Left kidney (tissue), 8 donors: ENCODE results near the gene CCS. TPM values are rescaled to one million over a fixed set of nuclear protein-coding genes. Genes with fewer than 3 reads are reported as not detected.
"Not testable (repeated sequence)": the region's sequence is repeated elsewhere in the genome, so short reads cannot be mapped to it uniquely, and the experiment has no call there.

Experiments used
- DNase-seq: peaks from one replicate; pipeline ENCODE4 v3.0.0-alpha.2; 2013
- long read RNA-seq, 8 donors: transcript quantifications; one replicate each; lab custom pipeline, GENCODE V29; 2026
- polyA plus RNA-seq: library from polyadenylated mRNA; unstranded; fragments of 120-200 nt; gene quantifications from one replicate; pipeline ENCODE4 v1.2.1, GENCODE V29; 2013; ENCODE audit not compliant: insufficient read length

CCS gene, protein sequence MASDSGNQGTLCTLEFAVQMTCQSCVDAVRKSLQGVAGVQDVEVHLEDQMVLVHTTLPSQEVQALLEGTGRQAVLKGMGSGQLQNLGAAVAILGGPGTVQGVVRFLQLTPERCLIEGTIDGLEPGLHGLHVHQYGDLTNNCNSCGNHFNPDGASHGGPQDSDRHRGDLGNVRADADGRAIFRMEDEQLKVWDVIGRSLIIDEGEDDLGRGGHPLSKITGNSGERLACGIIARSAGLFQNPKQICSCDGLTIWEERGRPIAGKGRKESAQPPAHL
- 54.0 TPM for polyA plus RNA-seq
- long read RNA-seq, donor 1, transcript CCS-209 (4 exons, 777 nt): minor isoform, 5 of 39 reads
- long read RNA-seq, donor 1, transcript CCS-208 (8 exons, 1,430 nt): major isoform, 12 of 39 reads
- long read RNA-seq, donor 1, partial matches to known transcripts: 16 of 39 reads
- long read RNA-seq, donor 1, other reads (novel, unspliced or antisense): 0 of 39 reads
- long read RNA-seq, donor 2, transcript CCS-204 (3 exons, 872 nt): minor isoform, 5 of 34 reads
- long read RNA-seq, donor 2, transcript CCS-209 (4 exons, 777 nt): minor isoform, 6 of 34 reads
- long read RNA-seq, donor 2, transcript CCS-208 (8 exons, 1,430 nt): major isoform, 13 of 34 reads
- long read RNA-seq, donor 2, partial matches to known transcripts: 6 of 34 reads
- long read RNA-seq, donor 2, other reads (novel, unspliced or antisense): 0 of 34 reads
- long read RNA-seq, donor 3, transcript CCS-208 (8 exons, 1,430 nt): major isoform, 12 of 20 reads
- long read RNA-seq, donor 3, partial matches to known transcripts: 0 of 20 reads
- long read RNA-seq, donor 3, other reads (novel, unspliced or antisense): 0 of 20 reads
- long read RNA-seq, donor 4, partial matches to known transcripts: 0 of 2 reads
- long read RNA-seq, donor 4, other reads (novel, unspliced or antisense): 0 of 2 reads
- long read RNA-seq, donor 5, transcript CCS-208 (8 exons, 1,430 nt): major isoform, 14 of 30 reads
- long read RNA-seq, donor 5, transcript CCS-205 (7 exons, 1,196 nt): minor isoform, 12 of 30 reads
- long read RNA-seq, donor 5, partial matches to known transcripts: 0 of 30 reads
- long read RNA-seq, donor 5, other reads (novel, unspliced or antisense): 0 of 30 reads
- long read RNA-seq, donor 6, transcript CCS-208 (8 exons, 1,430 nt): major isoform, 11 of 21 reads
- long read RNA-seq, donor 6, partial matches to known transcripts: 9 of 21 reads
- long read RNA-seq, donor 6, other reads (novel, unspliced or antisense): 0 of 21 reads
- long read RNA-seq, donor 7, transcript CCS-205 (7 exons, 1,196 nt): minor isoform, 7 of 42 reads
- long read RNA-seq, donor 7, transcript CCS-208 (8 exons, 1,430 nt): major isoform, 21 of 42 reads
- long read RNA-seq, donor 7, partial matches to known transcripts: 5 of 42 reads
- long read RNA-seq, donor 7, other reads (novel, unspliced or antisense): 0 of 42 reads
- long read RNA-seq, donor 8, transcript CCS-208 (8 exons, 1,430 nt): major isoform, 7 of 12 reads
- long read RNA-seq, donor 8, partial matches to known transcripts: 0 of 12 reads
- long read RNA-seq, donor 8, other reads (novel, unspliced or antisense): 0 of 12 reads

DNA sequence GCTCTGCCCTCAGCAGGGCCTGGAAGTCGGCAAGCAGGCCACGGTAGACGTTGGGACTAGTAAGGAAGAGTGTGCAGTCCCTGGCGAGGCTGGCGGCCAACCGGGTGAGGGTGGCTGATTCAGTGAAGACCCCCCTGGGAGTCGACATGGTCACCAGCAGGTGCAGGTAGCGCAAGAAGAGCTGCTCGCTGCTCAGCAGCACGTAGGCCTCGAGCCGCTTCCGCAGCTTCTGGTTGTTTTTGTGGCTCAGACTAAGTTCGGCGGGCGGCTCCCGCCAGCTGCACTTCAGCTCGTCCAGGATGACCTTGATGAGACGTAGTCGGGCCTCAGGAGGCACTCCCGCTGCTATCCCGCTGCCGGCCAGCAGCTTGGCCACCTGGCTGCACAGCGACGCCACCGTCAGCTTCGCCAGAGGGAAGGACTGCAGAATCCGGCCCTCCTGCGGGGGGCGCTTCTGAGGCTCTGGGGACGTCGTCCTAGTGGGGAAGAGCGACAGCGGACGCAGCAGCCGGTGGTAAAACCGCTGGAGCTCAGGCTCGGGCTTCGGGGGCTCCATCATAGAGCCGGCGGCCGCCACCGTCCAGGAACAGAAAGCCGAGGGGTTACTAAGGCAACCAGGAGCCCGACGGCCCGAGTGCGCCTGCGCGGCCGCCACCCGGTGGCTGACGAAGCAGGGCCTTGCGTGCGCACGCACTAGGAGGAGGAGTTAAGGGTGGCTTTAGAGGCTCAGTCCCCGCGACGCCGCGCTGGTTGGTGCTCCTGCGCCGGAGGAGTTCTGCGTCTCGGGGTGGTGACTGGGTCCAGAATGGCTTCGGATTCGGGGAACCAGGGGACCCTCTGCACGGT is at the start of gene CCS, which contains the start of gene CCDC87:
Gene CCS (plus strand): TSS at position 729 of the 846 bp plus-strand sequence. CDS start 77 bp downstream, at position 806.
Gene CCDC87 (minus strand): TSS at position 607 of the 846 bp plus-strand sequence. CDS start 48 bp downstream, at position 559.
- DNase-seq: peak; percentile 95

DNA sequence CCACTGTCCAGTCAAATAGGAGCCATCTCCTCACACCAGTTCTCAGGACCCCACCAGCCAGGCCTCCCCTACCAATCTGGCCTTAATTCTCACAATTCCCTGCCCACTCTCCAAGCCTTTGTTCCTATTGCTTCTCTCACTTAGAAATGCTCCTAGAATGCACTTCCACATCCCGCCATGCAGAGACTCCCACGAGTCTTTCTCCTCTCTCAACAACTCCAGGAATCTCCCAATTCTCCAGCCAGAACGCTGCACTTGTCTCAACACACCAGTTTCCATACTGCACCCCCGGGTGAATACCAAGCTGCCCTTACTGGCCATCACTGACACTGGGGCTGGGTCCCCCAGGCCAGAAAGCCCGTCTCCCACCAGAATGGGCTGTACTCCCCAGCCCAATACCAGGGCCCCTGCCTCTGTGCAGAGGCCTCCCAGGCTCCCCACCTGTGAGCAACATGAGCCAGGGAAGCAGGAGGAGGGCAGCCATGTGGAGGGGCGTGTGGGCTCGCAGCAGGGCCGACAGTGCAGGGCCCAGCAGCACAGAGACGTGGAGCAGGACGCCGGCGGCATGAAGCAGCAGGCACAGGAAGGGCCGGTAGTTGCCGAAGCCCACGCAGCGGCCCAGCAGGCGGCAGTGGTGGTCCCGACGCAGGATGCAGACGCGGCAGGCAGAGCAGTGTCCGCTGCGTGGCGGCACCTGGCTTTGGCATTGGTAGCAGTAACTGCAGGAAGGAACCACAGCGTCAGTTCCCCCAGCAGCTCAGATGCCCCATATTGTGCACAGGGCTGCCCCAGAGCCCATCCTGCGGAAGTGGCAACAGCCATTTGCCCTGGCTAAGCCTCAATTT is 49.5 kb upstream of the CCS start:
- DNase-seq: peak; percentile 59

GRCh38 chr11:66544952-66545351 is 48.0 kb upstream of the CCS start:
- DNase-seq: not testable (repeated sequence)

DNA sequence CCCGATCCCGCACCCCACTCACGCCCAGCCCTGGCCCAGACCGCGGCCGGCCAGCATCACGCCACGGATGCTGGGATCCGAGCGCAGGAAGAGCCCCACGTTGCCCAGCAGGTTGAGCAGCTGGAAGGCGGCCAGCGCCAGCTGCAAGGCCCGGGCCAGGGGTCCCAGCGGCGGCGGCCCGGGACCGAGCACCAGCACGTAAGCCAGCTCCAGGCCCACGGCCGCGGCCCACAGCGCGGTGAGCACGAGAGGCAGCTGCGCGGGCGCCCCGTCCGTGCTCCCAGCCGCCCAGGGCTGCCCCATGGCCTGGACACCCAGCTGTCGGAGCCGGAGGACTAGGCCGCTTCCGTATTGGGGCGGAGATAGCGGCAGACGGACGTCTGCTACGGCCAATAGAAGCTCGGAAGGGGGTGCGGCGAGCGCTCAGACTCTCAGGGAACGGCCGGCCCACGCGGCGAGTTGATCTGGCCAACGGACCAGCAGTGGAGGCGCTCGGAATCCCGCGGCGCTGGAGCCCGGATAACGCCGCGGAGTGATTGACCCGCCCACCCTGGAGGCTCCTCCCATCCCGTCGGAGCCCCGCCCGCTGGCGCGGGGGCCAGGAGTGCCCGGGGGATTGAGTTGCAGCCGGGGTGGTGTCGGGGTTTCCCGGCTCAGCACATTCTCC is 47.2 kb upstream of the CCS start, which contains the start of gene ZDHHC24:
Gene ZDHHC24 (minus strand): TSS at position 348 of the 667 bp plus-strand sequence. CDS start 45 bp downstream, at position 303.
- DNase-seq: peak; percentile 93

DNA sequence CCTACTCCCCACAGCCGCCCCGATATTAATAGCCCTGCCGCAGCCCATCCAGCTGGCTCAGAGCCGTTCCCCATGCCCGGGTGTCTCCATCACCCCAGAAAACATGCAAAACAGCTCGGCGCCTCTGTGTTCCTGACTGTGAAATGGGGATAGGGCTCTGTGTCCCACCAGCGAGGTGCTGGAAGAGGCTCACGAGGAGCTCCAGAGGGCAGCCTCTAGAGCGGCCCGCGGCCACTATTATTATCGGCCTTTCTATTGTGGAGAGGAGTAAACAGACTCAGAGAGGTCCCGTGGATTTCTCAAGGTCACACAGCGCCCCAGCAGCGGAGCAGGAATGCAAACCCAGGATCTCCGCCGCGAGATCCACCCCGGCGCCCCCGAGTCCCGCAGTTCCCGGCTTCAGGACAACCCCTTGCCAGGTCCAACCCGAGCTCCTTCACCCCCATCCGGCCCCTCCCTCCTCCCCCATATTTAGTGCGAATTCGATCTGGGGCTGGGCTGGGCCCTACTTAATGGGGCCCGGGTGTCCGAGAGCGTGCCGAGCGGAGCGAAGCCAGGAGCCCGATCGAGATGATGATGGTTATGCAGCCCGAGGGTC is 46.5 kb upstream of the CCS start, which contains the start of gene ACTN3:
Gene ACTN3 (plus strand): TSS at position 536 of the 598 bp plus-strand sequence. CDS start 35 bp downstream, at position 571.
- DNase-seq: no peak

GRCh38 chr11:66546966-66547661 is 45.9 kb upstream of the CCS start:
- DNase-seq: no peak

GRCh38 chr11:66547662-66548009 is 45.3 kb upstream of the CCS start:
- DNase-seq: no peak

- no peak for DNase-seq
Observed at GRCh38 chr11:66548041-66548440, 44.9 kb upstream of the CCS start.

DNA sequence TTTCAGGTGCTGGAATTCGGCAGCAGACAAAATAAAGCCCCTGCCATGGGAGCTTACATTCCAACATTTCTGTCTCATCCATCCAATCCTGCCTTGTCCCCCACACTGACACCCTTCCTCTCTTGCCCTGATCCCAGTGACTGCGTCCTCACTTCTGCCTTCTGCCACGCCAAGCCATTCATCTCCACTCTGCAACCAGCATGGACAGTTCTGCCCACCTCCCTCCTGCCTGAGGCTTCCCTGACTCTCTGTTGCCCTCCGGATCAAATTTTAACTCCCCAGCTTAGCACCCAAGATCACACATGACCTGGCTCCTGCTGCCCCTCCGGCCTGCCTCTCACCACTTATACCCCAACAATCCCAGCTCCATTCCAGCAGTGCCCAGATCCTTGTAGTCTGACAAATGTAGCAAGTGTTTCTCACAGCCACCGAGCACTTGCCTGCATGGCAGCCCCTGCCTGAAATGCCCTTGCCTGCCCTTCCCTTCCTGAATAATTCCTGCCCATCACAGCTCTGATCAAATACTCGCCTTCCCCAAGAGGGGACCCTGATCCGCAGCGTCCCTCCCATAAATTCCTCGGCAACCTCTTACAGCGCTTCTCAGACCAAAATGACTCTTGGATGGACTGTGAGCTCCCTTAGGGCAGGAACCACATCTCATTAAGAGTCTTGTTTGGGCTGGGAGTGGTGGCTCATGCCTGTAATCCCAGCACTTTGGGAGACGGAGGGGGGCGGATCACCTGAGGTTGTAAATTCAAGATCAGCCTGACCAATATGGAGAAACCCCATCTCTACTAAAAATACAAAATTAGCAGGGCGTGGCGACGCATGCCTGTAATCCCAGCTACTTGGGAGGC is 44.0 kb upstream of the CCS start:
- no peak for DNase-seq

DNA sequence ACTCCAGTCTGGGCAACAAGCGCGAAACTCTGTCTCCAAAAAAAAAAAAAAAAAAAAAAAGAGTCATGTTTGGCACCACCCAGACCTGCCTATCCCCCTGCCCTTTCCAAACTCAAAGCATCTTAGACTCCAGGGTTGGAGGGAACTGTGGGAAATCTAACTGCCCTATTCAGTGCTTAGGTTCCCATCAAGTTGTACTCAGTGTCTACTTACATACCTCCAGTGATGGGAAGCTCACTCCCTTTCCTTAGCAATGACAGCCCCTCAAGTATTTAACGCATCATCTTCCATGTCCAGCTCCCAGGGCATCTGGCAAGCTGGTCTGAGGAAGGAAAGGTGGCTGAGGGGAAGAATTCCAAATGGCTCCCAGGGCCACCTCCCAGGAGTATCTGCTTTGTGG is 43.3 kb upstream of the CCS start:
- DNase-seq: no peak

GRCh38 chr11:66550887-66551286 is 42.1 kb upstream of the CCS start:
- DNase-seq: no peak

DNA sequence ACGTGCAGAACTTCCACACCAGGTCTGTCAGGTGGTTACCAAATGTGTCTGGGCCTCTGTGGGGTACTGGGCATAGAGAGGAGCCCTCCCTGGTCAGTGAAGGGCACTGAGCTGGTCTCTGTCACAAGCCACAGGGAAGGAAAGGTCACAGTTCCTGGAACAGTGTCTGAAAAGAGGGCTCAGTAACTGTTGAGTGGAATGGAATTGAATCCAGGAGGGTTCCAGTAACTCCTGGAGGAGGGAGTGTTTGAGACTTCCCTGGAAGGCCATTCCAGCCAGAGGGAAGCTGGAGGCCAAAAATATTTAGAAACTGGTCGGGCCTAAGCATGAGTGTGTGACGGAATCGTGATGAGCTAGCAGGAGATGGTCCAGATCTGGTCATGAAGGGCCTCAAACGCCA is 38.4 kb upstream of the CCS start:
- DNase-seq: no peak

DNA sequence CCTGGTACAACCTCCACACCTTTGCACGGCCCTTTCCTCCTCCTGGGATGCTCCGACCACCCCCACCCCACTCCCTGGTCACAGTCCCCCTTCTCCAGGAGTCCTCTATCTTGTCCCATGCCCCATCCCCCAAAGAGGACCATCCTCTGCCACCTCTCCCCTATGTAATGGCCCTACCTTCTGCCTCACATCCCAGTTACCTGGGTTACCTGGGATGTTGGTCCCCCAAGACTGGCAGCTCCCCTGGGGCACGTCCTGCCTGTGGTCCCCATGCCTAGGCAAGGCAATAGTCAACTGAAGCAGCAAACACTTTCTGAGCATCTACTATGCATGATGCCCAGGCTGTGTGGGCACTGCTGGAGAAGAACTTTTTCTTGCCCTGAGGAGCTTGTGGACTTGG is 37.6 kb upstream of the CCS start:
- DNase-seq: no peak

- DNase-seq: no peak
Observed at GRCh38 chr11:66556086-66556485, 36.9 kb upstream of the CCS start.

DNA sequence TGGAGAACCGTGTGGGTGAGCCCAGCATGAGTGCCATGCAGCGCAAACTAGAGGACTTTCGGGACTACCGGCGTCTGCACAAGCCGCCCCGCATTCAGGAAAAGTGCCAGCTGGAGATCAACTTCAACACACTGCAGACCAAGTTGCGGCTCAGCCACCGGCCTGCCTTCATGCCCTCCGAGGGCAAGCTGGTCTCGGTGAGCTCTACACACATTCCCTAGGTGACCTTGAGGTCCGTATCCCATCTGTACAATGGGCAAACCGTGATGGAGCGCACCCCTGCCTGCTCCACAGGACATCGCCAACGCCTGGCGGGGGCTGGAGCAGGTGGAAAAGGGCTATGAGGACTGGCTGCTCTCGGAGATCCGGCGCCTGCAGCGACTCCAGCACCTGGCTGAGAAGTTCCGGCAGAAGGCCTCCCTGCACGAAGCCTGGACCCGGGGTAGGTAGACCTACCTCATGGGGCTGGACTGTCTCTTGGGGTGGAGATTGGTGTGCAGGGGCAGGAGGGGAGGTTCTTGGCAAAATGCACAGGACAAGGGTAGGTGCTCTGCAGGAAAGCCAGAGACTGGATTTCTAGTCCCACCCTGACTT is 35.2 kb upstream of the CCS start:
- DNase-seq: no peak
